Fibroblast of lung (primary cell): ENCODE measurements around the gene SDC4. TPM values are rescaled to one million over a fixed set of nuclear protein-coding genes. Genes with fewer than 3 reads are reported as not detected.
"Not testable (repeated sequence)": the region's sequence is repeated elsewhere in the genome, so short reads cannot be mapped to it uniquely, and the experiment has no call there.

Experiments
- DNase-seq, 2 donors: peaks; one replicate each; pipeline versions ENCODE4 v3.0.0 to v3.0.0-alpha.2; 2010; ENCODE audit warnings: low read depth in 2 of 2
- H2AFZ ChIP-seq: 2 replicates; pipeline ENCODE4 v1.5.1; 2012; ENCODE audit warnings: low read length, control low read depth, inconsistent platforms
- H3K27ac ChIP-seq: 2 replicates; pipeline ENCODE4 v1.5.1; 2011; ENCODE audit warnings: low read length, control low read depth; ENCODE audit not compliant: insufficient read depth
- H3K27me3 ChIP-seq: 2 replicates; pipeline ENCODE4 v1.5.1; 2011; ENCODE audit warnings: mild to moderate bottlenecking, low read length; ENCODE audit not compliant: control insufficient read depth, insufficient read depth
- H3K36me3 ChIP-seq: 2 replicates; pipeline ENCODE4 v1.5.1; 2011; ENCODE audit warnings: low read length; ENCODE audit not compliant: control insufficient read depth, insufficient read depth
- H3K4me1 ChIP-seq: 2 replicates; pipeline ENCODE4 v1.5.1; 2011; ENCODE audit warnings: low read length; ENCODE audit not compliant: control insufficient read depth, insufficient read depth; ENCODE audit errors: extremely low read depth
- H3K4me2 ChIP-seq: 2 replicates; pipeline ENCODE4 v1.5.1; 2011; ENCODE audit warnings: low read length, control low read depth; ENCODE audit not compliant: insufficient read depth; ENCODE audit errors: extremely low read depth
- H3K4me3 ChIP-seq, 4 experiments: fragments of 200-600 bp in 1 of 4; sonication (generic) in 1 of 4; replicated peaks in 1 of 4; 2 replicates each; pipeline ENCODE4 v1.5.1; 2011 to 2016; ENCODE audit warnings: low read length in 4 of 4, low read depth in 3 of 4, mild to moderate bottlenecking in 3 of 4, control low read depth in 2 of 4, inconsistent platforms in 1 of 4, mixed read lengths in 1 of 4; ENCODE audit not compliant: insufficient read depth in 1 of 4; ENCODE audit errors: control extremely low read depth in 1 of 4
- H3K79me2 ChIP-seq: 2 replicates; pipeline ENCODE4 v1.5.1; 2012; ENCODE audit warnings: mild to moderate bottlenecking, low read length, inconsistent platforms; ENCODE audit not compliant: control insufficient read depth, insufficient read depth
- H3K9ac ChIP-seq: 2 replicates; pipeline ENCODE4 v1.5.1; 2011; ENCODE audit warnings: mild to moderate bottlenecking, low read length, control low read depth; ENCODE audit not compliant: insufficient read depth
- H3K9me3 ChIP-seq: 2 replicates; pipeline ENCODE4 v1.5.1; 2012; ENCODE audit warnings: low read depth, low read length; ENCODE audit not compliant: control insufficient read depth, insufficient read depth
- H4K20me1 ChIP-seq: 2 replicates; pipeline ENCODE4 v1.5.1; 2011; ENCODE audit warnings: low read length; ENCODE audit not compliant: control insufficient read depth, insufficient read depth; ENCODE audit errors: extremely low read depth
- CTCF ChIP-seq, 2 donors: IDR thresholded peaks in 1 of 2; conservative IDR thresholded peaks in 1 of 2; 1 replicate in 1 of 2; 2 replicates in 1 of 2; pipeline ENCODE4 v1.5.1; 2011 to 2012; ENCODE audit warnings: low read length in 2 of 2, control low read depth in 1 of 2, inconsistent platforms in 1 of 2, low read depth in 1 of 2, mild to moderate bottlenecking in 1 of 2
- EZH2 ChIP-seq: IDR thresholded peaks from 2 replicates; pipeline ENCODE4 v1.5.1; 2012; ENCODE audit warnings: low read length, control low read depth, mild to moderate bottlenecking; ENCODE audit errors: missing control alignments
- polyA plus RNA-seq, 2 donors: library from polyadenylated mRNA; depleted of rRNA in 1 of 2; stranded (reverse) in 1 of 2; unstranded in 1 of 2; fragments of >200 nt; gene quantifications; 2 replicates each; pipeline ENCODE4 v1.2.1, GENCODE V29; 2011 to 2012; ENCODE audit warnings: missing spikeins in 1 of 2
- total RNA-seq: library from RNA; depleted of rRNA; stranded (reverse); fragments of >200 nt; gene quantifications from 2 replicates; pipeline ENCODE4 v1.2.1, GENCODE V29; 2014

Gene SDC4
- total and polyA plus RNA-seq, 2 donors (not counting 1 experiment from before 2014, with no cell fraction given) = 175 to 312 TPM

GRCh38 chr20:45352729-45353128 lies 4.5 kb upstream of the SDC4 start:
- no peaks in the 10 kb centered on the region for H3K27me3 ChIP-seq
- no peaks in the 10 kb centered on the region for H4K20me1 ChIP-seq
- H3K4me1 ChIP-seq = peaks cover 13% of the 10 kb centered on the region
- H3K9me3 ChIP-seq = no peaks in the 10 kb centered on the region
- H3K4me2 ChIP-seq = no peak overlapping the region
- no peak overlapping the region for H2AFZ ChIP-seq
- no peak overlapping the region for H3K27ac ChIP-seq
- TF ChIP-seq EZH2 (no peak), CTCF (conservative IDR thresholded peaks at IDR 0.05 in 1 of 2, IDR thresholded peaks at IDR 0.05 in 1 of 2; ENCODE audit: low read depth in 1 of 2, low read length in 2 of 2) (no peak)
- H3K4me3 ChIP-seq = no peak overlapping the region
- H3K79me2 ChIP-seq = peaks cover 5% of the 10 kb centered on the region
- H3K9ac ChIP-seq = no peak overlapping the region
- DNase-seq = no peak
- no peaks in the 10 kb centered on the region for H3K36me3 ChIP-seq

GRCh38 chr20:45350795-45351194 lies 2.6 kb upstream of the SDC4 start:
- H3K27ac ChIP-seq, H3K27me3 ChIP-seq, H3K9me3 ChIP-seq, H3K36me3 ChIP-seq, H4K20me1 ChIP-seq, H2AFZ ChIP-seq, DNase-seq, H3K4me2 ChIP-seq, H3K4me3 ChIP-seq, H3K9ac ChIP-seq: not testable (repeated sequence)
- H3K79me2 ChIP-seq = peaks cover 24% of the 10 kb centered on the region
- peaks cover 10% of the 10 kb centered on the region for H3K4me1 ChIP-seq

- no peaks in the 10 kb centered on the region for H4K20me1 ChIP-seq
- H3K79me2 ChIP-seq = peaks cover 30% of the 10 kb centered on the region
- H3K27ac ChIP-seq = no peak overlapping the region
- TF ChIP-seq EZH2 (no peak), CTCF (conservative IDR thresholded peaks at IDR 0.05 in 1 of 2, IDR thresholded peaks at IDR 0.05 in 1 of 2; ENCODE audit: low read depth in 1 of 2, low read length in 2 of 2) (no peak)
- H3K27me3 ChIP-seq = no peaks in the 10 kb centered on the region
- no peak overlapping the region for H3K4me3 ChIP-seq
- no peaks in the 10 kb centered on the region for H3K9me3 ChIP-seq
- no peak overlapping the region for H3K4me2 ChIP-seq
- no peak for DNase-seq
- H3K4me1 ChIP-seq = peaks cover 8% of the 10 kb centered on the region
- H2AFZ ChIP-seq = no peak overlapping the region
- no peak overlapping the region for H3K9ac ChIP-seq
- H3K36me3 ChIP-seq = peaks cover 2% of the 10 kb centered on the region
These were observed 2.0 kb upstream of the SDC4 start for GRCh38 chr20:45350217-45350616.
